Neutrophil (primary cell): ENCODE results near the gene CYP1B1.
"Not testable (repeated sequence)": the region's sequence is repeated elsewhere in the genome, so short reads cannot be mapped to it uniquely, and the experiment has no call there.

Experiments used
- H3K27ac ChIP-seq: fragments of 200-600 bp; sonication (generic); 2 replicates; pipeline ENCODE4 v1.5.1; 2016; ENCODE audit warnings: mild to moderate bottlenecking, moderate library complexity
- H3K27me3 ChIP-seq: fragments of 200-600 bp; sonication (generic); 2 replicates; pipeline ENCODE4 v1.6.0; 2016; ENCODE audit warnings: mild to moderate bottlenecking
- H3K36me3 ChIP-seq: fragments of 200-600 bp; sonication (generic); 2 replicates; pipeline ENCODE4 v1.5.1; 2017
- H3K4me1 ChIP-seq, 2 experiments: fragments of 200-600 bp in 1 of 2; sonication (generic) in 1 of 2; 1 replicate in 1 of 2; 2 replicates in 1 of 2; pipeline versions ENCODE4 v1.5.1 to v1.6.1; 2013 to 2016; ENCODE audit warnings: low read depth in 1 of 2, low read length in 1 of 2, mild to moderate bottlenecking in 1 of 2, moderate library complexity in 1 of 2; ENCODE audit not compliant: control insufficient read depth in 1 of 2, insufficient read depth in 1 of 2
- H3K4me3 ChIP-seq, 2 experiments: fragments of 200-600 bp in 1 of 2; sonication (generic) in 1 of 2; 1 replicate in 1 of 2; 2 replicates in 1 of 2; pipeline ENCODE4 v1.5.1; 2013 to 2016; ENCODE audit warnings: low read depth in 1 of 2, low read length in 1 of 2, mild to moderate bottlenecking in 1 of 2, moderate library complexity in 1 of 2
- H3K9me3 ChIP-seq: fragments of 200-600 bp; sonication (generic); 2 replicates; pipeline ENCODE4 v1.5.1; 2016
- CTCF ChIP-seq: fragments of 200-600 bp; sonication (generic); IDR thresholded peaks from 2 replicates; pipeline ENCODE4 v1.5.1; 2016; ENCODE audit warnings: antibody characterized with exemption

CYP1B1 gene

GRCh38 chr2:38113051-38113450 is 37.1 kb upstream of the CYP1B1 start:
- no peak overlapping the region for H3K27ac ChIP-seq
- no peaks in the 10 kb centered on the region for H3K36me3 ChIP-seq
- peaks cover 36% of the 10 kb centered on the region for H3K27me3 ChIP-seq
- no peak for TF ChIP-seq CTCF
- H3K4me1 ChIP-seq = peaks cover 22 to 29% of the 10 kb centered on the region in 2 experiments
- H3K4me3 ChIP-seq = no peak overlapping the region
- no peaks in the 10 kb centered on the region for H3K9me3 ChIP-seq

GRCh38 chr2:38111350-38111749 is 35.4 kb upstream of the CYP1B1 start:
- Histone ChIP-seq H3K4me1 (peaks cover 22 to 29% of the 10 kb centered on the region in 2 experiments), H3K27me3 (peaks cover 43% of the 10 kb centered on the region)
- H3K36me3 ChIP-seq, H3K27ac ChIP-seq, H3K4me3 ChIP-seq, H3K9me3 ChIP-seq: not testable (repeated sequence)

- TF ChIP-seq CTCF = no peak
- Histone ChIP-seq H3K27ac (no peak overlapping the region), H3K9me3 (no peaks in the 10 kb centered on the region), H3K27me3 (peaks cover 59% of the 10 kb centered on the region), H3K4me1 (peaks cover 8 to 14% of the 10 kb centered on the region in 2 experiments), H3K36me3 (no peaks in the 10 kb centered on the region), H3K4me3 (no peak overlapping the region)
Observed at GRCh38 chr2:38109732-38110181, 33.8 kb upstream of the CYP1B1 start.

GRCh38 chr2:38108907-38109731 is 33.2 kb upstream of the CYP1B1 start:
- Histone ChIP-seq H3K36me3 (no peaks in the 10 kb centered on the region), H3K4me3 (no peak overlapping the region), H3K27me3 (peaks cover 63% of the 10 kb centered on the region), H3K9me3 (no peaks in the 10 kb centered on the region), H3K27ac (no peak overlapping the region), H3K4me1 (peaks cover 1 to 8% of the 10 kb centered on the region in 2 experiments)
- no peak for TF ChIP-seq CTCF

GRCh38 chr2:38107738-38108410 is 31.9 kb upstream of the CYP1B1 start:
- H3K4me1 ChIP-seq = peaks cover 0 to 2% of the 10 kb centered on the region in 2 experiments
- no peaks in the 10 kb centered on the region for H3K9me3 ChIP-seq
- H3K27ac ChIP-seq = no peak overlapping the region
- no peak for TF ChIP-seq CTCF
- H3K4me3 ChIP-seq = no peak overlapping the region
- no peaks in the 10 kb centered on the region for H3K36me3 ChIP-seq
- peaks cover 68% of the 10 kb centered on the region for H3K27me3 ChIP-seq
